ENCODE results near the gene PCAT6.

- TF ChIP-seq GABPA (IDR thresholded peaks at IDR 0.05; ENCODE audit: low read depth): no peak
- peak; percentile 81 for TF ChIP-seq CTCF (IDR thresholded peaks at IDR 0.05; ENCODE audit: insufficient read depth, low read length)
- TF ChIP-seq POLR2AphosphoS5 (IDR thresholded peaks at IDR 0.05; ENCODE audit: low read depth): no peak
- no peak for TF ChIP-seq SPI1 (IDR thresholded peaks at IDR 0.05; ENCODE audit: borderline replicate concordance, low read depth)
- TF ChIP-seq REST (IDR thresholded peaks at IDR 0.05; ENCODE audit: insufficient replicate concordance, low read depth): no peak
These were observed 41.6 kb downstream of the PCAT6 start for GRCh38 chr1:202852163-202852904.

All from HL-60 (cell line).